22Rv1 (cell line): Measurements from ENCODE around the gene ATP1B1.
A peak's percentile ranks its signal among the peaks of the same experiment; 100 is the strongest.

Experiments
- H3K27ac ChIP-seq: fragments of 450-650 bp; 2 replicates; pipeline ENCODE4 v1.5.1; 2017
- CTCF ChIP-seq: fragments of 450-650 bp; IDR thresholded peaks from 2 replicates; pipeline ENCODE4 v1.5.1; 2017; ENCODE audit warnings: mild to moderate bottlenecking
- ZFX ChIP-seq: fragments of 450-650 bp; IDR thresholded peaks from 2 replicates; pipeline ENCODE4 v1.6.1; 2017; ENCODE audit warnings: antibody characterized with exemption, borderline replicate concordance

The ATP1B1 gene

GRCh38 chr1:169070547-169070946 lies 35.9 kb upstream of the ATP1B1 start:
- no peak for TF ChIP-seq CTCF
- no peak for TF ChIP-seq ZFX
- H3K27ac ChIP-seq = no peak overlapping the region

- H3K27ac ChIP-seq = no peak overlapping the region
- TF ChIP-seq ZFX (no peak), CTCF (peak; percentile 21; the same call in 1 of the 2 replicates)
Measured at GRCh38 chr1:169070958-169071357, 35.5 kb upstream of the ATP1B1 start.

GRCh38 chr1:169072945-169073725 lies 33.4 kb upstream of the ATP1B1 start:
- H3K27ac ChIP-seq = peak overlapping the region; percentile 84
- TF ChIP-seq ZFX (no peak), CTCF (no peak)

- H3K27ac ChIP-seq = peak overlapping the region; percentile 76
- TF ChIP-seq CTCF = no peak
- TF ChIP-seq ZFX = no peak
Measured at GRCh38 chr1:169078163-169078883, 28.2 kb upstream of the ATP1B1 start.

GRCh38 chr1:169081503-169082123 lies 24.9 kb upstream of the ATP1B1 start:
- TF ChIP-seq CTCF (no peak), ZFX (no peak)
- no peak overlapping the region for H3K27ac ChIP-seq

- H3K27ac ChIP-seq = no peak overlapping the region
Measured at GRCh38 chr1:169085911-169086310, 20.6 kb upstream of the ATP1B1 start.

More at GRCh38 chr1:169085911-169086310, 20.6 kb upstream of the ATP1B1 start:
- TF ChIP-seq ZFX = no peak
- no peak for TF ChIP-seq CTCF
